ENCODE results near the gene SUN1.
"Not testable (repeated sequence)": the region's sequence is repeated elsewhere in the genome, so short reads cannot be mapped to it uniquely, and the experiment has no call there.

Gene SUN1

GRCh38 chr7:835485-836401, 3.5 kb downstream of the SUN1 start:
- DNase-seq, result no peak

DNA sequence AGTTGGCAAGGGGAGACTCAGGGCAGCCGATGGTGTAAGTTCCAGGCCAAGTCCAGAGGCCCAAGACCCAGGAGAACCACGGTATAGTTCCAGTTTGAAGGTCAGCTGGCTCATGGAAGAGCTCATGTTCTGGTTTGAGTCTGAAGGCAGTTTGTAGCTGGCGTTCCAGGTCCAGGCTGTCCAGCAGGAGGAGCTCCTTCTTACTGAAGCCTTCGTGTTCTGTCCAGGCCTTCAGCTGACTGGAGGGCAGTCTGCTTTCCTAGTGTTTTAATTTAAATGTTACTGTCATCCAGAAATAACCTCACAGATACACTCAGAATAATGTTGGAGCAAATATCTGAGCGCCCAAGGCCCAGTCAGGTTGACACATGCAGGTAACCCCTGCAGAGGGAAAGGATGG, 4.2 kb downstream of the SUN1 start:
- DNase-seq, result no peak

GRCh38 chr7:837001-837400, 4.7 kb downstream of the SUN1 start:
- DNase-seq, result no peak

- DNase-seq, result no peak
These were observed 7.8 kb downstream of the SUN1 start for GRCh38 chr7:840001-840600.

GRCh38 chr7:841943-842342, 9.7 kb downstream of the SUN1 start:
- DNase-seq, result no peak

DNA sequence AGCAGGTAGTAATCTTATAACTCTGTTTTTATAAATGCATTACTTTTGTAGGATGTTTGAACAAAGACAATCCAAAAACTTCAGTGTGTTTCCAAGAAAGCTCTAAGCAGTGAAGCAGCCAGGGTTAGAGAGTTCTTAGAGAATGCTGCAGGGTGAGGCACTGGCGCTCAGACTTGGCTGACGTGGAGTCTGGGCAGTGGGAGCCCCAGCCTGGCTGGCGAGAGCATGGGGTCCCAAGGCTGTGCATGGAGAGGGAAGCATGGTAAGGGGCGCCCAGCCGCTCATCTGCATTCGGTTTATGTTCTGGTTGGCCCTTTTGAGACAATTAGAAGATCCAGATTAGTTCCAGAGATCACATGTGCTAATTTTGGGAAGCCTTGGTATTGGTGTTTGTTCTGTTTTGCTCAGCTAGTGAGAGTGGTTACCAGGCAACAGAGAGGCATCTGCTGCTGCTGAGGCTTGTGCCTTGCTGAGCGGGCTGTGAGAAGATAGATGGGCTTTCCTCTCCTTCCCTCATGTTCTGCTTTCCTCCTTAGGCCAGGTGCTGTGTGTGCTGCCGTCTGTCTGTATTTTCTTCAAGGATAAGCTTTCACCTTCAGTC, 10.3 kb downstream of the SUN1 start:
- DNase-seq, result no peak

- DNase-seq, result no peak
These were observed 11.0 kb downstream of the SUN1 start for GRCh38 chr7:843230-843629.

GRCh38 chr7:844043-844442, 11.8 kb downstream of the SUN1 start:
- no peak for DNase-seq

GRCh38 chr7:844514-844913, 12.2 kb downstream of the SUN1 start:
- no peak for DNase-seq

- no peak for DNase-seq
These were observed 12.8 kb downstream of the SUN1 start for GRCh38 chr7:845091-845490.

- no peak for DNase-seq
These were observed 13.5 kb downstream of the SUN1 start for GRCh38 chr7:845731-846130.

DNA sequence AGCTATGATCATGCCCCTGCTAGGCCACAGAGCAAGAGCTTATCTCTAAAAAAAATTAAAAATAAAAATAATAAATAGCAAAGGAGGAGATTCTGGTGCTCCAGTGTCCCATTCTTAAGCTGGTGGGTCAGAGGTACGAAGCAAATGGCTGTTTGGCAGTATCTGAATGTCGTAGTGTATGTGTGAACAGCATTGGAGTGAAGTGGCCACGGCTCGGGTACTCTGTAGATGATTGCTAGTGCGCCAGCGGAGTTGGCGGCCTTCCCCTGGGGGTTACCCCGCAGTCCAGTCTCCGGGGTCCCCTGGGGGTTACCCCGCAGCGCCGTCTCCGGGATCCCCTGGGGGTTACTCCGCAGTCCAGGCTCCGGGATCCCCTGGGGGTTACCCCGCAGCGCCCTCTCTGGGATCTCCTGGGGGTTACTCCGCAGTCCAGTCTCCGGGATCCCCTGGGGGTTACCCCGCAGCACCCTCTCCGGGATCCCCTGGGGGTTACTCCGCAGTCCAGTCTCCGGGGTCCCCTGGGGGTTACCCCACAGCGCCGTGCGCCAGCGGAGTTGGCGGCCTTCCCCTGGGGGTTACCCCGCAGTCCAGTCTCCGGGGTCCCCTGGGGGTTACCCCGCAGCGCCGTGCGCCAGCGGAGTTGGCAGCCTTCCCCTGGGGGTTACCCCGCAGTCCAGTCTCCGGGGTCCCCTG, 14.8 kb downstream of the SUN1 start:
- not testable (repeated sequence) for DNase-seq

- not testable (repeated sequence) for DNase-seq
These were observed 15.5 kb downstream of the SUN1 start for GRCh38 chr7:847728-848127.

DNA sequence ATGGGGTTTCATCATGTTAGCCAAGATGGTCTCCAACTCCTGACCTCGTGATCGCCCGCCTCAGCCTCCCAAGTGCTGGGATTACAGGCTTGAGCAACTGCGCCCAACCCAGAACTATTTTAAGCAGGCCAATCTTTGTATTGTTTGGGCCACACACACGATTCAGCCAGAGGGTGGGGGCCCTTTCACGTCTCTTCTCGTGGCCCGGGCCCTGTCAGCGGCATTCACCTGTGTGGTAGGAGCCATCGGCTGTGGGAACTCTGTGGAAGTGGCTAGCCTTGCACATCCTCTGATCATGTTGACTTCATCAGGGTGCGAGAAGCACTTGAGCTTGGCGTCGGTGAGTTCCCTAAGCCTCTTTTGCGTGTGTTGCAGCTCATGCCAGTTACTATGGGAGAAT, 16.9 kb downstream of the SUN1 start:
- DNase-seq, result no peak

DNA sequence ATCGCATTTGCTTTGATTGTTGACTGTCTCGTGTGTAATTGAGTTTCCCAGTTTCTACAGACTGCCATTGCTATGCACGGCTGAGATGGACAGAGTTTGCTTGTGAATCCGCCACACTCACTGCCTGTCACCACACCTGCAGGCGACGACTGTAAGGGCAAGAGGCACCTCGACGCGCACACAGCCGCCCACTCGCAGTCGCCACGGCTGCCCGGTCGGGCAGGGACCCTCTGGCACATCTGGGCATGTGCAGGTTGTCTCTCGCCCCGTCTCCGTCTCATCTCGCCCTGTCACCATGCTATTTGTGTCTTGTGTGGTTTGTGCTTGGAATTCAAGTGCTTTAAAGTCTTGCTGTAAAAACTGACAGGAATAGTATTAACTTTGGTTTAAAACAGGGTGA, 17.5 kb downstream of the SUN1 start:
- no peak for DNase-seq

DNA sequence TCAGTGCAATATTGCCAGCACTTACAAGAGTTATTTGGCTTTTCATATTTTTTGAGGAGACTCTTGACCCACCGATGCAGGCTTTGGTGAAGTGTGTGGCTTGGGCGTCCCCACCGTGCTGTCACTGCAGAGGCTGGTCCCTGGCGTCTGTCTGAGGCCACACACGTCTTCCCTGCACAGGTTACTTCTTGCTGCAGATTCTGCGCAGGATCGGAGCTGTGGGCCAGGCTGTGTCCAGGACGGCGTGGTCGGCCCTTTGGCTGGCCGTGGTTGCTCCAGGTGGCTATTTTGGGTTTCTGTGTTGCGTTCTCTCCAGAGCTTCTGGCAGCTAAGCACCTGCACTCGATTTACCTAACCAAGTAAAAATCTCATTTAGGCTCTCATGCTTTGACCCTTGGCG, 18.9 kb downstream of the SUN1 start:
- DNase-seq, result no peak

GRCh38 chr7:853366-854117, 21.3 kb downstream of the SUN1 start:
- no peak for DNase-seq

- DNase-seq, result no peak
These were observed 22.0 kb downstream of the SUN1 start for GRCh38 chr7:854118-854775.

- no peak for DNase-seq
These were observed 23.6 kb downstream of the SUN1 start for GRCh38 chr7:855686-856369.

GRCh38 chr7:856444-857095, 24.3 kb downstream of the SUN1 start:
- DNase-seq, result no peak

DNA sequence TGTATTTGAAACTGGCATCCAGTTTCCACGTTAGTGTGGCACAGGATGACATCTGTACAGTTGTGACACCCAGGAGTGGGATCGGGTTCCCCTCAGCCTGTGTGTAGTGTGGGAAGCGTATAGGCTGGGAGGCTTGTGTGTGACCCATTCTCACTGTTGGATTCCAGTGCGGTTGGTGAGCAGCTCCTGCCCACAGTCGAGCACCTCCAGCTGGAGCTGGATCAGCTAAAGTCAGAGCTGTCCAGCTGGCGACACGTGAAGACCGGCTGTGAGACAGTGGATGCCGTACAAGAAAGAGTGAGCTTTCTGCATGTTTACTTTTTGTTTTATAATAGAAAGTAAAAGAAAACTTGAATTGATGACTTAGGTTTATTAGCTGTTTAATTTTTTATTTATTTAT, 25.4 kb downstream of the SUN1 start:
- DNase-seq, result no peak
